GM21360 (cell line): ENCODE results near the gene F2R.
"Not testable (repeated sequence)": the region's sequence is repeated elsewhere in the genome, so short reads cannot be mapped to it uniquely, and the experiment has no call there.

Experiments
- ATAC-seq: cut with Tn5 transposase; IDR thresholded peaks from one replicate; pipeline ENCODE4 v1.9.1; 2021; ENCODE audit warnings: mild to moderate bottlenecking, moderate library complexity; ENCODE audit not compliant: unreplicated experiment

The F2R gene

GRCh38 chr5:76747706-76748105 lies 31.8 kb downstream of the F2R start:
- no peak for ATAC-seq

GRCh38 chr5:76751291-76751690 lies 35.4 kb downstream of the F2R start:
- no peak for ATAC-seq

DNA sequence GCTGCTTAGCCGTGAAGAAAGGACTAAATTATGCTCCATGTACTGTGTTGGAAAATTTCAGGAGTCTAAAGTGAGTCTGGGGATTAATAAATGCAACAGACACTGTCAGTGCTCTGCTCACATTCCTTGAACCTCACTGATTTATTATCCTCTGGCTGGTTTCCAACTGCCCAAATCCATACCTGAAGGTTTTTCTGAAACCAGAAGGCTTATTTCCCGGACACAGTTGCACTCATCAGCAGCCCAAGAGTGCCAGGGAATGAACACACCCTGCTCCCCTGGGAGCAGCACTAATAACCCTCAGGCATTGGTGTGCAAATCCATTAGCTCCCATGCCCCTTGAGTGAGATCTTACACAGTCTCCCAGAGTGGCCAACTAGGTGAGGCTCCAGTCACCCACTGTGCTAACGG lies 38.7 kb downstream of the F2R start:
- ATAC-seq = no peak

DNA sequence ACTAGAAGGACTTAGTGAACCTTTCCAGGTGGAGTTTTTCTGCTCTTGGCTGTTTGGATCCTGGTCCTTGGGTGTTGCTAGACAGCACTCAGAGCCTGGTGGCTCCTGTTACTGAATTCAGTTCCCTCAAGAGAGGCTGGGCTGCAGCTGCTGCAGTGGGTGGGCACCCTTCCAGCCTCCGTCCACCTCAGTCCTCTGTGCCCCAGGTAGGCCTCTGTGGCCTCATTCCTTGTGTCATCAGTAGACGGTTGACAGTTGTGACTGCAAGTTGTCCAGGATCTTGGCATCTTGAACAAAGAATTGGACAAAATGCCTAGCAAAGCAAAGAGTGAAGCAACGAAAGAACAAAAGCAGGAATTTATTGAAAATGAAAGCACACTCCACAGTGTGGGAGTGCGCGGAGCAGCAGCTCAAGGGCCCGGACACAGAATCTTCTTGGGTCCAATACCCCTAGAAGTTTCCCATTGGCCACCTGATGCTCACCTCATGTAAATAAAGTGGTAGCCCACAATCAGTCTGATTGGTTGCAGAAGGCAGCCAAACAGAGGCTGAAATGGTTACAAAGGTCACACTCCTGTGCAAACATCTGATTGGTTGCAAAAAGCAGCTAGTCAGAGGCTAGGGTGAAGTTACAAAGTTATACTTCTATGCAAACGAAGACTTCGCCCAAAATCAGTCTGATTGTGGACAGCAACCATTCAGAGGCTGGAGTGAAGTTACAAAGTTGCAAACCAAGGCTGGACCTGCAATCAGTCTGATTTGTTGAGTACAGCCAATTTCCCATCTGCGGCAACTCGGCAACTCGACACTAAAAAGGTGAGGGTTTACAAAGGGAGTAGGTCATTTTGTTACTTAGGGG lies 40.1 kb downstream of the F2R start:
- no peak for ATAC-seq

DNA sequence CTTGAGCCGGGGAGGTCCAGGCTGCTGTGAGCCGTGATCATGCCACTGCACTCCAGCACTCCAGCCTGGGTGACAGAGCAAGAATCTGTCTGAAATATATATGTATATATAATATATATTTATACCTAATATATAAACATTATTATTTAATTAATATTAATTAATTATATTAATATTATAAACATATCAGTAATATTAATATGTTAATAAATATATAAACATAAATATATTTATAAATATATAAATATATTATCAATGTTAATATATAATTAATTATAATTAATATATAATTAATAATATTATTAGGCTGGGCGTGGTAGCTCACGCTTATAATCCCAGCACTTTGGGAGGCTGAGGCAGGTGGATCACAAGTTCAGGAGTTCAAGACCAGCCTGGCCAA lies 41.1 kb downstream of the F2R start:
- no peak for ATAC-seq

DNA sequence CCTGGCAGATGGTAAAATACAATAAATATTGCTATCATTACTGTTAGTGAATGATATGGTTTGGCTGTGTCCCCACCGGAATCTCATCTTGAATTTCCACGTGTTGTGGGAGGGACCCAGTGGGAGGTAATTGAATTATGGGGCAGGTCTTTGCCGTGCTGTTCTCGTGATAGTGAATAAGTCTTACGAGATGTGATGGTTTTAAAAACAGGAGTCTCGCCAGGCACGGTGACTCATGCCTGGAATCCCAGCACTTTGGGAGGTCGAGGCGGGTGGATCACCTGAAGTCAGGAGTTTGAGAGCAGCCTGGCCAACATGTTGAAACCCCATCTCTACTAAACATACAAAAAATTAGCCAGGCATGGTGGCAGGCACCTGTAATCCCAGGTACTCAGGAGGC lies 45.2 kb downstream of the F2R start:
- ATAC-seq = not testable (repeated sequence)

DNA sequence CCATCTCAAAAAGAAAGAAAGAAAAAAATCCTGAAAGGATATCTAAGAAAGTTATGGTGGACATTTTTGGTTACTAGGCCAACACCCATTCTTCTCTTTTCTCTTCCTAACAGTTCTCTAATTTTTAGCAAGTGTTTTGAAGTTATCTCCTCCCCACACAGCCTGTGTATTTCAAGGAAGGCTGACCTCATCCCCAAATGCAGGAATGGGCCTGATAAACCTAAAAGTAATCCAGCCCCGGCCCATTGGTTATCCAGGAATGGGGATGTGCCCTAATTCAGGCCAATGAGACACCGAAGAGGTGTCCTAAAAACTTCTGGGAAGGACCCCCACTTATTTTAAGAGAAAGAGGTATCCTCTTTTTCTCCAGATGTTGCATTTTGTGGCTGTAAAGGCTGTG lies 46.6 kb downstream of the F2R start:
- no peak for ATAC-seq

DNA sequence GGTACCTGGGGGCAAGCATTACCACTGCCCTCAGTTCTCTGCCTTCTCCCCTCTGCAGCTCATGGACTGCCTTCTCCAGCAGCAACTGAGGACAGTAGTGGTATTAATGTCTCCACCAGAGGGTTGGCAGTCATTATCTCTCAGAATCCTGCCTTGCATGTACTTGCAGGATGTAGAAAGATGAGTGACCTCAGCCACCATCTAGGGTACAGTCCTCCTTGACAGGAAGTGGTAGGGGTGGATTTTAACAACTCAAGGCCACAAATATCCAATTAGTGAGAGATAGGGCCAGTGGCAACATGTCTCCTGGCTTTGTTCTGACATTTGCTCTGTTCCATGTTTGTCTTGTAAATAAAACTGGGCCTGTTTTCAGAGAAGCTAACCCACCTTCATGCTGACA lies 47.2 kb downstream of the F2R start:
- no peak for ATAC-seq

- ATAC-seq = no peak
These were observed 48.4 kb downstream of the F2R start for GRCh38 chr5:76764374-76764773.

- no peak for ATAC-seq
These were observed 49.3 kb downstream of the F2R start for GRCh38 chr5:76765249-76765648.

- no peak for ATAC-seq
These were observed 50.8 kb downstream of the F2R start for GRCh38 chr5:76766746-76767145.

GRCh38 chr5:76771041-76771440 lies 55.1 kb downstream of the F2R start:
- ATAC-seq = not testable (repeated sequence)

- no peak for ATAC-seq
These were observed 55.9 kb downstream of the F2R start for GRCh38 chr5:76771705-76772405.

DNA sequence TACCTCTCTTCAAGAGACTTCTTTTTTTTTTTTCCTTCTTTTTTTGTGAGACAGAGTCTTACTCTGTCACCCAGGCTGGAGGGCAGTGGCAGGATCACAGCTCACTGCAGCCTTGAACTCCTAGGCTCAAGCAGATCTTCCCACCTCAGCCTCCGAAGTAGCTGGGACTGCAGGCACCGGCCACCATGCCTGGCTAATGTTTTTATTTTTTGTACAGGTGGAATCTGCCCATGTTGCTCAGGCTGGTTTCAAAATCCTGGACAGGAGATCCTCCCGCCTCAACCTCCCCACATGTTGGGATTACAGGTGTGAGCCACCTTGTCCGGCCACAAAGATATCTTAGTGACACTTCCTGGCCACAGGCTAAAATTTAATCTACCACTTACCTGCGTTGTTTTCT lies 60.0 kb downstream of the F2R start:
- ATAC-seq = no peak

DNA sequence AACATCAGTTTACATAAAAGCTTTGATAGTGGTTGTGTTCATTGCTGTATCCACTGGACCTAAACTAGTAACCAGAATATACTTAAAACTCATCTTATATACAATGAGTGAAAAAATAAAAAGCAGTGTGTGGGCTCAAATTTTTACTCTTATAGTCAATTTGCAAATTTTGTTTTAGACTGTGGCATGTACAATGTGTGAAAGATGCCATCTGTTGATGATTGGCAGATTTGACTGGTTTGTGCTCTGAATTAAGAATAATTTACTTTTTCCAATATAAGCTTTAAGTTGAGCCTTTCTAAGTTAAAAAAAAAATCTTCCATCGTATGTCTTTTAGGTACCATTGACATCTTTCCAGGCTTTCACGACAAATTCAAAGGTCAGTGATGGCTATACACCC lies 60.5 kb downstream of the F2R start:
- no peak for ATAC-seq

DNA sequence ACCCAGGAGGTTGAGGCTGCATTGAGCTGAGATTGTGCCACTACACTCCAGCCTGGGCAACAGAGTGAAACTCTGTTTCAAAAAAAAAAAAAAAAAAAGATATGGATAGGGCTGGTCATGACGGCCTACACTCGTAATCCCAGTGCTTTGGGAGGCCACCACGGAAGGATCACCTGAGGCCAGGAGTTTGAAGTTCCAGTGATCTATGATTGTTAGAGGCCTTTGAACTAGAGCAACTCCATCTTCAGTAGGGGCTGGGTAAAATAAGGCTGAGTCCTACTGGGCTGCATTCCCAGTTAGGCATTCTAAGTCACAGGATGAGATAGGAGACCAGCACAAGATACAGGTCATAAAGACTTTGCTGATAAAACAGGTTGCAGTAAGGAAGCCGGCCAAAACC lies 64.7 kb downstream of the F2R start:
- not testable (repeated sequence) for ATAC-seq

DNA sequence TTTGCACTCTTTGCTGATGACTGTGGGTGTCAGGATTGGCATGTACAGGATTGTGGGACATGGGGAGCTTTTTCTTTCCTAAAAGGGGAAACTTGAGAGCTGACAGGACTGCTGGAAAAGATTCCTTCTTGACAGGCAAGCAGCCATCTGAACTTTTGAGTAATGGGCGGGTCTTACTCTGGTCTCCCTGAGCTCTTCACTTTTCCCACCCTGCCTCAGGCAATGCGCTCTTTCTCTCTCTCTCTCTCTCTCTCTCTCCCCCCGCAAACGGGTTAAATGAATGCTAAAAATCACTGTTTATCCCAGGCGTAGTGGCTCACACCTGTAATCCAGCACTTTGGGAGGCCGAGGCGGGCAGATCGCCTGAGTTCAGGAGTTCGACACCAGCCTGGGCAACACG lies 65.8 kb downstream of the F2R start:
- ATAC-seq = no peak

DNA sequence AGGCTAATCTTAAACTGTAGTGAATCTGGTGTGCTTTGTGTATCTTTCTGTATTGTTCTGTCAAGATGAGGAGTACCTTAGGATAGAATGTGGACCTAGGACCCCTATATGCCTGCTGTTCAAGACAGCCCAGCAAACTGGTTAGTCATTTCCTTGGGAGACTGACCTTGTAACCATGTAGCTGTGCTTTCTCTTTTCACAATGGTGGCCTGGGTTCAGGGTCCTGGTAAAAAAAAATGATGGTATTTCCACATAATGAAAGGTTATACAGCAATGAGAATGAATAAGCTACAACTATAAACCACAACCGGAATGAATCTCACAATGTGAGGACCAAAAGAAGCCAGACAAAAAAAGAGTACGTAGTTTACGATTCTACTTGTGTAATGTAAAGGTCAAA lies 66.5 kb downstream of the F2R start:
- no peak for ATAC-seq
